SHP77 (cell line): Measurements from ENCODE around the gene TEAD1.
A peak's percentile ranks its signal among the peaks of the same experiment; 100 is the strongest.

ENCODE experiments used
- DNase-seq, 2 experiments: peaks; one replicate each; lab custom pipeline; 2025; lab: John Stamatoyannopoulos, UW

TEAD1 gene

DNA sequence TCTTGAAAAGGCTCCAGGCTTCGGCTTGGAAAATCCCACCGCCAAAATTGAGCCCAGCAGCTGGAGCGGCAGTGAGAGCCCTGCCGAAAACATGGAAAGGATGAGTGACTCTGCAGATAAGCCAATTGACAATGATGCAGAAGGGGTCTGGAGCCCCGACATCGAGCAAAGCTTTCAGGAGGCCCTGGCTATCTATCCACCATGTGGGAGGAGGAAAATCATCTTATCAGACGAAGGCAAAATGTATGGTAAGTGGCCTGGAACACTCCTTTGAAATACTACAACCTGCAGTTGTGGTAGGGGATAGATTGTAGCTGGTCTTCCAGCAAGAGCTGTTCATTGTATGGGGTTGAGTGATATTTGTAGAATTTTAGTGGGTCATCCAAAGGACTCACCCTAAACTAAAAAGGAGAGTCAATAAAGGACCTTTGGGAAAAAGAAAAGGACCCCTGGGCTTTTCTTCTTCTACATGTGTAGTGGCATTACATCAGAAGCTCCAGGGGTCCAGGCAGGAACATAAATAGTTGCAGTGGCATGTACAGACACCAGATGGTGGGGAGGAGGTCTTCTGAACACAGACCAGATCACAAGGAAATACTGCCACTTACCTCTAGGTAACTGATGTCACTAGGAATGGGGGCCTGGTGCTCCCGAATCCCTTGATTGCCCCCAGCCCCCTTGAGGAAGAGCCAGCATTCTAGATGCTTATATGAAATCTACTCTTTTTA, 90.1 kb downstream of the TEAD1 start:
- no peak for DNase-seq

DNA sequence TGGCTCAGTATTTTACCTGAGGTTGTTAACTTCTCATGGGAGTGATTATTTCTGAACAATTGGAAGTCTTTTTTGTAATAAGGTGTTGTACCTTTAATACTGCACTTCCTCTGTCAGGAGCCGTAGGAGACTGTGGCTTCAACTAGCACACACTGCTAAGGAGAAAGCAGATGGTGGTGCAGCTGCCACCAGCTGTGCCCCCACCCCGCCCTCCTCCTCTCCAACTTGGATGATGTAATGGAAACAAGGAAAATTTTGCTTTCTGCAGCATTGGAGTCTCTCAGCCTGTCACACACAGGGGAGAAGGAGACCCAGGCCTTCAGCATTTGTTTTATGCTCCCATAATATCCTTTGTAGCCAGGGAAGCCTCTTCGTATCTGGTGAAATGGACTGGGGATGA, 91.2 kb downstream of the TEAD1 start:
- DNase-seq, result peak; percentile 31 to 41

DNA sequence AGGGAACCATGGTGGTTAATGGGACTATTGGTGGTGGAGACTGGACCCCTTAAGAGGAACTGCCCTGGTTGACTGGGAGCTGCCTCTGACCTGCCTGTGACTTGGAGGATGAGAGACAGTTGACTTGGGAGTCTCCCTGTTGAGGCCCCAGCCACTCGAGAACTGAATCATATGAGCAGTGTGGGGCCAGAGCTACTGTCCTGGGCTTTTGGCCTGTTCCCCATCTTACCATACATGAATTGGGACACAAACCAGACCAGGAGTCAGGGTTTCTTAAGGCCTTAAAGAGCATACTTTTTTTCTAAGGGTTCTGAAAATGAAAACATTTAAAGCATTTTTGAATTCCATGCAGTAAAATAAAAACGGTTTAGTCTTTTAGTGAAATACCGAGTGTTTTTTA, 92.8 kb downstream of the TEAD1 start:
- no peak for DNase-seq

DNA sequence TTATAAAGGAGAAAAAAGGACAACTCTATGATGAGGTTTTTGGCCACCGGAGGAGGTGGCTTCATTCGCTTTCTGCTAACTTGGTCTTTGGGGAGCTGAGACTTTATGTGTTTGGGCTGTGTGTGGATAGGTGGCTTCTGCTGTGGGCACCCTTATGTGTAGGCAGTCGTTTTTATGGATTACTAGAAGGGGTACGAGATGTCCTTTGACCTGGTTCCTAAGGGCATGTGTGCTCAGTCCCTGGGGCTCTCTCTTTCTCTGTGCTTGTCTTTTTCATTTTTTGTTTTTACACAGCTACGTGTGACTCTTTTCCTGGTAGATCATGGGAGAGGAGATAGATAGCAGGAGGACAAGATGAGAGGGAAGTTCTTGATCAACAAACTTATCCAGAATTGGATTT, 93.4 kb downstream of the TEAD1 start:
- no peak for DNase-seq

DNA sequence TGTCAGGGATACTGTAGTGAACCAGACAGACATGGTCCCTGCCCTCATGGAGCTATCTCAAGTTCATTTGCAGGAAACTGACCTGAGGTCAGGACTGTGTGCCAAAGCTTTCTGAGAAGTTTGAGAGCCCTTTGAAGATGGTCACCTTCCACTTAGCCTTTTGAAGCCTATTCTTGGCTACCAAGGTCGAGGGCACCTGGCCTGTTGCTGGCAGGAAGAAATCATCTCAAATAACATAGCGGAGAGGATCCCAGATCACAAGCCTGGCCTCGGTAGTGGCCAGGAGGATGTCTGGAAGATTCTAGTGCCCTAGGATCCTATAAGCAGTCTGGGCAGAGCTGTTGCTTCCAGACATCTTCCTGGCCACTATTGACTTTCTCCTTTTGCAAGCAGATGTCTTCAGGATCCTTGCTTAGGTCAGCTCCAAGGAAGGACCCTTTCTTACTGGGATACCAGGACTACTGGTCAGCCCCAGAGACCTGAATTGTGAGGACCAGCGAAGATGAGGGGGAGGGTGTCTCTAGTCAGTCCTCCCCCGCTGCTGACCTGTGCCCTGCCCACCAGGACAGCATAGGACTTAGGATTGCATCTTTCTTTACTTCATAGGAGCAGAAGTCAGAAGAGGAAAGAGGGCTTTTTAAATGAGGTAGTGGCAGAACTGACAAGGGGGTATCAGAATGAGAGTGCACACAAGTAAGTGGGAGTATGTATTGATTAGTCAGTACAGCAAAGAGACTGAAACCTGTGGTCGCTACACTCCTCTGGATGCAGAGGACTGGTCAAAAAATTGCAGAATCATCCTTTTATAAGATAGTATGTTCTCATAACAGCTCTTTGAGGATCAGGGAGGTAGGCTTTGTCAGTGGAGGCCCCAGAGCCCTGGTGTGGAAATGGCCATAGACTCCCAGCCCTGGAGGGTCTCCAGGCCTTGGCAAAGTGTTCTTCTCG, 94.8 kb downstream of the TEAD1 start:
- no peak for DNase-seq

DNA sequence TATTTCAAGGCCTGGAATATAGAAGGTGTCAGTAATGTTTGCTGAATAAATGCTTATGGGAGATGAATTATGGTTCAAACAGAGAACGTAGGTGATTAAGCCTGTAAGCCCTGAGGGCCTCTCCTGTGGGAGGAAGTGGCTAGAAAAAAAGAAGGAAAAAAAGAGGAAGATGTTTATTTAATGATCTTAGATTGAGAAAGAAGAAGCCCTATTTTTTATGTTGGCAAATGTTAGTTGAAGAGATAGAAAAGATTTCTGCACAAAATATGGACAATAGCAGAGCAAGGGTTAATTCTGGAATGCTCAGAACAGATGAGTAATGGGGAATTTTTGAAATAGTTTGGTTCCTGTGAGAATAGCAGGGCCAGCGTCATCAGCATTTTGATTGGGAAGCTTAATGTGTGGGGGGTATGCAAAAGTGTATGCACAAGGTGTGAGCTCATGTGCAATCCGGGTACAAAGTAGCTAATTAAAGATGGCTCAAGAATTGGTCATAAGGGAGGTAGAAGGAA, 95.7 kb downstream of the TEAD1 start:
- DNase-seq, result no peak

DNA sequence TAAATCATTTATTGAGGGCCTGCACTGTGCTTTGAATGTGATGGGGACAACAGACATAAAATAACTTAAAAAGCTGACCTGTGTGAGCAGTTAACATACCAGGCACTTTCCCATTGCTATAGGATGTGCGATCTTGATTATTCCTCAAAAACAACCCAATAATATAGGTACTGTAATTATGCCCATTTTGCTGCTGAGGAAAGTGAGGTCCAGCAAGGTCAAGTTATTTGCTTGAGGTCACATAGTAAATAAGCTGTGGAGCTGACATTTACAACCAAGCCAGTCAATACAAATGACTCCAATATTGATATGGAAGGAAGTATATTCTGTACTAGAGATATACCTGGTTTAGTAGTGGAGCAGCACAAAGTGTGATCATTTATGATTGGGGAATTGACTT, 96.2 kb downstream of the TEAD1 start:
- no peak for DNase-seq

DNA sequence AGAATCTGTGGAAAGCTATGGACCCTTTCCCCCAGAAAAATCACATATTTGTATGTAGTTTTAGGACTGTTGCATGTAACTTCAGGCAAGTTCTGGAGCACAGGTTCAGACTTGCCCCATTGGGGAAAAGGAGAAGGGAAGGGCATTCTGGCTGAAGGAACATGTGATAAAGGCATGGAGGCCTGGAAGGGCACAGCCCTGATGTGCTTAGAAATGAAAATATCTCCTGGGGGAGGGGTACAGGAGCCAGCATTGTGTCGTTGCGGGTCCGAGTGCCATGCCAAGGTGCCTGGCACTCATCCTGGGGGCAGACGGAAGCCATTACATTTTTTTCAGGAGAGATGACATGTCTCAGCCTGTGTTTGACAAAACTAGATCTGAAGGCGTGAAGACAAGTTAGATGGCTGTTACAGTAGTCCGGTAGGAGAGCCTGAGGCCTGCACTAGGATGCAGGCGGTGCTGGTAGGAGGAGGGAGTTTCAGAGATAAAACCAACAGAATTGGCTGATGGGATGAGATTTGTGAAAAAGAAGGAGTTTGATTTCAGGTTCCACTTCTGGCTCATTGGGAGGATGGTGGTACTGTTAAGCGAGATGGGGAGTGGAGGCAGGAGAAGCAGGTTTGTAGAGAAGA, 96.9 kb downstream of the TEAD1 start:
- DNase-seq, result no peak

DNA sequence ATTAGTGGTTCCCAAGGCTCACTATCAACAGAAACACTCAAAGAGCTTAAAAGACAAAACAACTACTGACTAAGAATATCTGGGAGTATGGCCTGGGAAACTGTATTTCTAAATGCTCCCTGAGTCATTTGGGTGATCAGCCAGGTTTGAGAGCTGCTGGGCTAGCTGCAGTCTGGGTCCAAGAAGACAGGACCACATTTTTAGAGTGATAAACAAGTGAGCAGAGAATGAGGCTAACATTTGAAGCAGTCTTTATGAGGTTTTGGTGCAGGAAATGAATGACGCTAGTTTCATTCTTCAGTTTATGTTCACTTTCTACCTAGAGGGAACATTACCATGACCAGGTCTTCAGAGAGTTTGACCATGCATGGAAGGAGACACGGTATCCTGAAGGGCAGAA, 97.7 kb downstream of the TEAD1 start:
- DNase-seq, result no peak

DNA sequence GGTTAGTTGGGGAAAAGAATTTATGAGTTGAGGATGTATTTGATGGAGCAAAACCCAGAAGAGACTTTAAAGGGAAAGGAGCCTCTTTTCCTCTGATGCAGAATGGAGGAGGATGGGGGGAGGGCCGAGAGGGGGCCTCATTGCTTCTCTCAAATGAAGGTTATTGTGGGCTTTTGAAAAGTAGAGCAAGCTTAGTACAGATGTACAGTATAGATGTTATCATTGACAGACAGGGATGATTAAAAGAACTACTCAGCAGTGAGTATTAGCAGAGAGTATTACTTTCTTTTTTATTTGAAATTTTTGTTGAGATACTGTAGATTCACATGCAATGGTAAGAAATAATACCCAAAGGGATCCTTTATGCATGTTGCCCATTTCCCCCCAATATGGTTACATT, 98.1 kb downstream of the TEAD1 start:
- no peak for DNase-seq

DNA sequence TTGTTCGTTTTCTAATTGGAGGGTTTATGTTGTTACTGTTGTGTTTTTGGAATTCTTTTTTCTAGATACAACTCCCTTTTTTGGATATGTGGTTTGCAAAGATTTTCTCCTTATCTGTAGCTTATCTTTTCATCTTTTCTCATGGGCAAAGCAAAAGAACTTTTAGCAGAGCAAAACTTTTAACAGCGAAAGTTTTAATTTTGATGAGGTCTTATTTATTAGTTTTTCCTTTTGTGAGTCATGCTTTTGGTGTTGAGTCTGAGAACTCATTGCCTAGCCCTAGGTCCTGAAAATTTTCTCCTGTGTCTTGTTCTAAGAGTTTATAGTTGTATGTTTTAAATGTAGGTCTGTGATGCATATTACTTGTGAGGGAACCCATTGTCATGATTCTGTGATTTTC, 99.4 kb downstream of the TEAD1 start:
- DNase-seq, result no peak

DNA sequence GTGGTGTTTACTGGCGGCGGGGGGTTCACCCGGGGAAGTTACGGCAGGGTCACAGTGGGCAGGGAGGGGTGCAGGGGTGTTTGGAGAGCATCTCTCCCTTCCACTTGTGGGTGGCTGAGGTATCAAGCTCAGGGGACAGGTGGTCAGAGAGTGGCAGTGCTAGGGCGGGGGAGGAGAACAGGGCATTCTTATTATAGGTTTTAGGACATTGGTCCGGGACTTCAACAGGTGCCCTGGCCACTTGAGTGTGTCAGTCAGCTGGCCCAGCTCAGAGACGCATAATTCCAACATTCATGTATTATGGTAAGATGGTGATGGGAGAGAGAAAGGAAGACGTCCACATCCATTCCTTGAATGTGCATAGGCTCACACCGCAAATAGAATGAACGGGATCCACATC, 101.7 kb downstream of the TEAD1 start:
- no peak for DNase-seq

DNA sequence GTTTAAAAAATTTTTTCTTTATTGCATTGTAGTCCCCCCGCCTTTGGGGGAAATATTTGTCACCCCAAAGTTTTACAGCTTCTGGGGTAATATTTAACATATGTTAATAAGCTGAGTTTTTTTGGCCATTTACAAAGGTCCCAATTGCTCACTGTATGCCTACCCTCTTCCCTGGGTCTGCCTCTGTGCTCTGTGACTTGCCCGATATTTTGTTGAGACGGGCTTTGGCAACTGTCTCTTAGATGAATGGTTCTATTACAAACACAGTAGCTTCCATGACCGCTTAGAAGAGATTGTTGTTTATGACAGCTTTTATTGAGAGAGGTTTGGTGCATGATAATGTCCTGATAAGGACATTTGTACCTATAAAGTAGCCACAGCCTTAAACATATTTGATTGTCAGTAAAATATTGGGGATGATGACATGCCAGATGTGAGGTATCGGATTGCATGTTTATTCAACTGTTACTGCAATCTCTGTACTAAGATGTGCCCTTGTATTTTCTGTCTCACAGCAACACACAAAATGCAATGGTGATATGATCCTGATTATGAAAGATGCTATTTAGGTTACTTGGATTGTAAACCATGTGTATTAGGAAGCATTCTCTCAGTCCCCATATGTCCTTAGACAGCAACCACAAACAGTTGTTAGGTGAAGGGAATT, 103.1 kb downstream of the TEAD1 start:
- no peak for DNase-seq

DNA sequence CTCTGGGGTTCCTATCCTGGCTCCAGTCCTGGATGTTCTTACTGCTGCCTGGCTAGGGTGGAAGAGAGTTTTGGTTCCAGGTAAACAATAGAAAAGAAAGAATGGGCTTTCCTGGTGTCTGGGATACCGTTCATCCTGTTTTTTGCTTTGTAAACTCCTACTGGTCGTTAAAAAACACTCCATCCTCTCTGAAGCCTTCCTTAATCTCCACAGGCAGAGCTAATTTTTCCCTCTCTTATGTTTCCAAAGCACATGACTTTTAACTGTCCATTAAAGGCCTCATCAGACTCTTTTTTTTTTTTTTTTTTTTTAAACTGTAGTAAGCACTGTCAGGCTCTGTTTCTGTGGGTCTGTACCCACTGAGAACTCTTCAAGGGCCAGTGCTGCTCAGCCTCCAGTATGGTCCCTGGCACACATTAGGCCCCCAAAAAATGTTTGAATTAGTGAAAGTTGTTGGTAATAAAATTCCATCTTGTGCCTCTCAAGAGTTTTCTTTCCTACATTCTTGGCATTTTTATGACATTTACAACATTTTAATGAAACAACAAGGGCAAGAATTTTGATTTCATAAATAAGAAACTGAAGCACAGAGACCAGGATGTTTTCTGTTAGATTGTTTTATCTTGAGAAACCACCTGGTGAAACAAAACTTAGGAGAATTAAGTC, 104.2 kb downstream of the TEAD1 start:
- DNase-seq, result no peak

DNA sequence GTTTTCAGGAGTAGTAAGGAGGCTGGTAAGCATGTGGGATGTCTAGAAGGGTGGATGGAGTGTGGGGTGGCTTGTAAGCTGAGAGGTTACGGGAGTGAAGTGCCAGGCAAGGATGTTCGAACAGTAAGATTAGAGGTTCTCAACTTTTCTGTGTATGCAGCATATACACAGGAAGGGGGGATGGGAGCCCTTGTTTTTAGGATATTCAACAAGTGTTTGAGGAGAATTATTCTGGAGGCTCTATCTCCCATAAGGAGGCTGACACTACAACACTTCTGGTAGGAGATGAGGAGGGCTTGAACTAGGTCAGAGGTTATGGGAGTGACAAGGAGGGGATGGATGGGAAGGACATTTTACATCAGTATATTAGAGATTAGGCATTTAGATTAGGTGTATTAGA, 109.5 kb downstream of the TEAD1 start:
- no peak for DNase-seq

DNA sequence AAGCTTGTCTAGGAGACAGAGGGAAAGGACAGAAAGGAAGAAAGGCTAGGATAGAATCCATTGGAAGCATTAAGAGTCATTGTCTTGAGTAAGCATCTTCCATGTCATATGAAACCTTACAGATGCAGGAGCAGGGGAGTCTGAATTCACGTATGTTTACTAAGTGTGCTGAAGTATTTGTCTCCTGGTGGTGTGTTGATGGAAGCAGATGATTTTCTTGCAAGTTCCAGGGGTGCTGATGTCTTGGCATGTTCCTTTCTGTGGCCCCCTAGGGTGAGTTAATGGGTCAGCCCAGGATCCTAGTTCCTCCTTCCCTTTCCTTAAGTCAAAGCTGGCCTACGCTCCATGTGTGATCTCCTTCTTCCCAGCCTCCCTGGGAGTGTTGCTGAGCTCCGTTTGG, 110.2 kb downstream of the TEAD1 start:
- no peak for DNase-seq

DNA sequence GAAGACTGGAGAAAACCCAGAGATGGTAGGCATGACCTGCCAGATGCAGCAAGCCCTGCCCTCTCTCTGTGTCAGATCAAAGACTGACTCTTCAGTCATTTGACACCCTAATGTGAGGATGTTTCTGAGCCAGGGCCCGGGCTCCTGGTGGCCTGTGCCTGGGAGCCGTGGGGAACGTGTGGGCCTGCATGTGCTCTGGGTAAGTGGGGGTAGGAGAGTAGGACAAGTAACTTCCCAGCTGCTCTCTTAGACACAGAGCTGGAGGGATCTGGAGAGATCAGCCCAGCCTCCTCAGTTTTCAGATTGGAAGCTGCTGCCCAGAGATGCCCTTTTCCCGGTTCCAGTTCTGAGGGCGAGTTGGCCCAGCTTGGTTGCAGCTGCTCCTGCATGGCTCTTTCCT, 110.8 kb downstream of the TEAD1 start:
- no peak for DNase-seq

DNA sequence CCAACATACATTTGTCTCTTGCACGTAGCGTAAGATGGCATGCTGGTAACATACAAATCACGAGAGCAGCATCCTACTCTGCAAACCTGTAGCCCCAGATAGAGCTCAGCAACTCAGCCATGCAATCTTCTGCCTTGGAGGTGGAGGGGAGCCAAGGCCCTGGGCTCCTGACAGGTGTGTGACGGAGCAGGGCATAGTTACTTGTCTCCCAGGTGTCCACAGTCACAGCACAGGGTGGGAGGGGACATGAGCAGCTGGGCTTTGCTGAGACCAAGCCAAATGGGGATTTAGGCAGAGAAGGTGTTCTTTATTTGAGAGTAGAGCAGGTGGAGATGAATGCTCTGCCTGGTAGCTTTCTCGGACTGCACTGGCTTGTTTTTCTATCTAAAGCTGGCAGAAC, 111.7 kb downstream of the TEAD1 start:
- DNase-seq, result no peak

DNA sequence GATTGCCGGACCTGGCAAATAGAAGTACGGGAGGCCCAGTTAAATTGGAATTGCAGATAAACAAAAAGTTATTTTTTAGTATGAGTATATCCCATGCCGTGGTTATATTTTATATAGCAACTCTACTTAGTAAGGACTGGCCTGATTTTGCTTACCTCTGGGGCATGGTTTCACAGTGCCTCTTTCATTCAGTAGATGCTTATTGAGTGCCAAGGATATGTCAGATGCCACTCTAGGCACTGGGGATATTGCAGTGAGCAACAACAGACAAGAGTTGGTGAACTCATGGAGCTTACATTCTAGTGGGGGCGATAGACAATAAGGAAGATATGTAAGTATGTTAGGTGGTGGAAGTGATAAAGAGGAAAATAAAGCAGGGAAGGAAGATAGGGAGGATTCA, 112.2 kb downstream of the TEAD1 start:
- no peak for DNase-seq

DNA sequence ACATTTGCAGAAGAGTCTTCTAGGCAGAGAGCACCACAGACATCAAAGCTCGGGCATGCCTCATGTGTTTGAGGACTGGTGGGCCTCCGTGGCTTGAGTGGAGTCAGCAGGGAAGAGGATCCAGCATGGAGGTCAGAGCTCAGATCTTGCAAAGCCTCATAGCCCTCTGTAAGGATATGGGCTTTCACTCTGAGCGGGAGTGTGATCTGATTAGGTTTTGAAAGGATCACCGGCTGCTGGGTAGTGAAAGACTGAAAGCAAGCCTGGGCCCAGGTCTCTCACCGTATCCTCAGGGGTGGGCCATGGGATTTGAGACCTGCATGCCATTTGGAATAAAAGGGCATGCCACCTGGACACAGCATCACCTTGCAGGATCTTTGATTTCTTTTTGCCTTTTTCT, 112.7 kb downstream of the TEAD1 start:
- no peak for DNase-seq

DNA sequence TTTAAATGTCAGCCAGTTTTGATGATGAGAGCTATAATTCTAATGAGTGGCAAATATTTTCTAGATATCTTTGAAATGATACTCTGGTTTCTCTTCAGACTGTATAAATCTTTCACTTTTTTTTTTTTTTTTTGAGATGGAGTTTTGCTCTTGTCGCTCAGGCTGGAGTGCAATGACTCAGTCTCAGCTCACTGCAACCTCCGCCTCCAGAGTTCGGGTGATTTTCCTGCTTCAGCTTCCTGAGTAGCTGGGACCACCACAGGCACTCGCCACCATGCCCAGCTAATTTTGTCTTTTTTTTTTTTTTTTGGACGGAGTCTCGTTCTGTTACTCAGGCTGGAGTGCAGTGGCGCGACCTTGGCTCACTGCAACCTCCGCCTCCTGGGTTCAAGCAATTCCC, 113.6 kb downstream of the TEAD1 start:
- no peak for DNase-seq

DNA sequence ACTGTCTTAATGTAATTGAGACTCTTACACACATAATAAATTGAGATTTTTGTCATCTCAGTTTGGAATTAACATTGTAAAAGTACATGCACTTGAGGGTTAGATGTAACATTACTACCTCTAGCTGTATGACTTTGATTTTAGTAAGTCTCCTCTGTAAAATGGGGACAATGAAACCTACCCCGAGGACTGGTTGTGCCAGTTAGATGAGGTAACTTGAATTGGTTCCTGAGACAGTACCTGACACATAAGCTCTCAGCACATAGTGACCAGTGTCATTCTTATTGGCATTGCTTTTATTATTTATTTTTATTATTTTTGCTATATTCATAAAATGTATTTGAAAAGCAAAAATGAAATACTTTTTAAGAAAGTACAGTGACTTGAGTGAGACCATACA, 114.8 kb downstream of the TEAD1 start:
- DNase-seq, result no peak
